K562 (cell line): ENCODE results near the gene ADAM10. TPM values are rescaled to one million over a fixed set of nuclear protein-coding genes. Genes with fewer than 3 reads are reported as not detected.

ENCODE experiments used
- E2F6 ChIP-seq, 2 experiments: IDR thresholded peaks; 2 replicates each; pipeline ENCODE4 v1.6.1; 2011; ENCODE audit warnings: borderline replicate concordance in 1 of 2, control low read depth in 1 of 2, low read depth in 1 of 2, low read length in 1 of 2, mild to moderate bottlenecking in 1 of 2, mixed read lengths in 1 of 2, moderate library complexity in 1 of 2; ENCODE audit not compliant: insufficient read depth in 1 of 2, insufficient read length in 1 of 2, poor library complexity in 1 of 2, severe bottlenecking in 1 of 2; ENCODE audit errors: extremely low read depth in 1 of 2
- GABPB1 ChIP-seq: sonication (generic); formaldehyde crosslinking; IDR thresholded peaks from 2 replicates; pipeline ENCODE4 v1.8.0; 2022; ENCODE audit warnings: mild to moderate bottlenecking, missing genetic modification reagents
- HDAC2 ChIP-seq: fragments of 450-650 bp; IDR thresholded peaks from 2 replicates; pipeline ENCODE4 v1.6.1; 2016; ENCODE audit warnings: mild to moderate bottlenecking
- LEF1 ChIP-seq: fragments of 450-650 bp; IDR thresholded peaks from 2 replicates; pipeline ENCODE4 v1.6.1; 2016; ENCODE audit warnings: mild to moderate bottlenecking
- NR2C2 ChIP-seq, 2 experiments: fragments of 200-800 bp in 1 of 2; sonication (Bioruptor generic) in 1 of 2; sonication (generic) in 1 of 2; formaldehyde crosslinking in 1 of 2; IDR thresholded peaks; 2 replicates each; pipeline versions ENCODE4 v1.6.1 to v1.8.0; 2016 to 2022; ENCODE audit warnings: mild to moderate bottlenecking in 1 of 2, missing compliant biosample characterization in 1 of 2, missing genetic modification characterization in 1 of 2, missing genetic modification reagents in 1 of 2
- PRMT5 ChIP-seq: sonication (generic); formaldehyde crosslinking; IDR thresholded peaks from 2 replicates; pipeline ENCODE4 v1.5.0; 2020; ENCODE audit warnings: missing genetic modification reagents
- RAD21 ChIP-seq, 2 experiments: fragments of 250-450 bp in 1 of 2; fragments of 450-650 bp in 1 of 2; sonication (Bioruptor Pico) in 1 of 2; formaldehyde crosslinking in 1 of 2; IDR thresholded peaks in 1 of 2; conservative IDR thresholded peaks in 1 of 2; 2 replicates each; pipeline versions ENCODE4 v1.4.0 to v1.8.0; 2020 to 2022; ENCODE audit warnings: mild to moderate bottlenecking in 2 of 2, moderate library complexity in 1 of 2
- ZNF511 ChIP-seq: sonication (generic); formaldehyde crosslinking; IDR thresholded peaks from 2 replicates; pipeline ENCODE4 v1.8.0; 2022; ENCODE audit warnings: mild to moderate bottlenecking, missing genetic modification reagents
- ZNF589 ChIP-seq: fragments of 200-800 bp; sonication (Bioruptor generic); IDR thresholded peaks from 2 replicates; pipeline ENCODE4 v1.6.1; 2016; ENCODE audit warnings: low read depth, missing genetic modification characterization, missing compliant biosample characterization
- polyA plus RNA-seq, 8 experiments: library from polyadenylated mRNA; depleted of rRNA in 4 of 8; stranded (reverse) in 5 of 8; unstranded in 3 of 8; fragments of >200 nt; fragmentation: Nextera tagmentation in 2 of 8; fragmentation: Illumina TruSeq in 1 of 8; extraction: Ambion mirVana in 2 of 8; extraction: Trizol in 1 of 8; gene quantifications; 2 replicates each; pipeline versions ENCODE4 v1.2.1 to v1.2.3, GENCODE V29; 2011 to 2014; ENCODE audit warnings: inconsistent platforms in 1 of 8, missing spikeins in 1 of 8
- total RNA-seq, 7 experiments: library from RNA; depleted of rRNA in 6 of 7; stranded (reverse); fragments of >200 nt in 6 of 7; fragmentation: Illumina TruSeq in 2 of 7; extraction: Trizol in 2 of 7; gene quantifications; 2 replicates each; pipeline versions ENCODE4 v1.2.1 to v1.2.3, GENCODE V29; 2011 to 2021; ENCODE audit warnings: low replicate concordance in 1 of 7
- TF ChIP-seq, protein P1 (sequence below): sonication (generic); formaldehyde crosslinking; IDR thresholded peaks from 2 replicates; pipeline ENCODE4 v1.8.0; 2023; ENCODE audit warnings: mild to moderate bottlenecking, missing genetic modification reagents

The ADAM10 gene
- total and polyA plus RNA-seq, 9 of the 15 experiments (the other 6 are each of a cell fraction or from before 2014, with no cell fraction given), result 11.9 to 152 (median 57.3) TPM

DNA sequence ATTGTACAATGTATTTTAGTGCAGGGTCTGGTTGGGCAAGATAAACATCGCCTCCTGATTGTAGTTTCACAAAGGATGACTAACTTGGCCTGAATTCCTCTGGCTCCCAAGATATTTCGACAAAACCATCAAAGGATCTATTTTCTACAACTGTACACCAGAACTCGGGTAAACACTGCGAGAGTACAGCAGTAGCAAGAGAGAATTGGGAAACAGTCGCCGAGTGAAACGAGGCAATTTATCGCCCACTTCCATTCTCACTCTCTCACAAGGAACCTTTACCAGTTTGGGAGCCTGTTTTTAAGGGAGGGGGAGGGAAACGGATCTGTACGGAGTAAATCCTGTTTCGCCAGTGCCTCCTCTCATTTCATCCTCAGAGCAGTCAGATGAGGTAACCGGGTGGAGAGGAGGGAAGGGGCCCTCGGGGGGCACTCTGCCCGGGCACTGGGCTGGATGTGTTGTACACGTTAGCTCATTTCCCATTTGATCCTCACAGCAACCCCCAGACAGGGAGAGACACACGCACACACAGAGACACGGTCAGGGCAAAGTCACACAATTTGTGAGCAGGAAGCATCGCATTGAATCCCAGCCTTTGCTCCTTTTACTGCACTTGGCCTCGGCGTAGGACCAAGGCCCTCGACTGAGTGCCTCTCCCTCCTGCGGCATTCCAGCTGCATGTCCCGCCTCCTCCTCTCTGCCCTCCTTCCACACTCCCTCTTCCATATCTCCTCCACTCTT, 197.6 kb downstream of the ADAM10 start (continued):
- TF ChIP-seq, protein P1, sequence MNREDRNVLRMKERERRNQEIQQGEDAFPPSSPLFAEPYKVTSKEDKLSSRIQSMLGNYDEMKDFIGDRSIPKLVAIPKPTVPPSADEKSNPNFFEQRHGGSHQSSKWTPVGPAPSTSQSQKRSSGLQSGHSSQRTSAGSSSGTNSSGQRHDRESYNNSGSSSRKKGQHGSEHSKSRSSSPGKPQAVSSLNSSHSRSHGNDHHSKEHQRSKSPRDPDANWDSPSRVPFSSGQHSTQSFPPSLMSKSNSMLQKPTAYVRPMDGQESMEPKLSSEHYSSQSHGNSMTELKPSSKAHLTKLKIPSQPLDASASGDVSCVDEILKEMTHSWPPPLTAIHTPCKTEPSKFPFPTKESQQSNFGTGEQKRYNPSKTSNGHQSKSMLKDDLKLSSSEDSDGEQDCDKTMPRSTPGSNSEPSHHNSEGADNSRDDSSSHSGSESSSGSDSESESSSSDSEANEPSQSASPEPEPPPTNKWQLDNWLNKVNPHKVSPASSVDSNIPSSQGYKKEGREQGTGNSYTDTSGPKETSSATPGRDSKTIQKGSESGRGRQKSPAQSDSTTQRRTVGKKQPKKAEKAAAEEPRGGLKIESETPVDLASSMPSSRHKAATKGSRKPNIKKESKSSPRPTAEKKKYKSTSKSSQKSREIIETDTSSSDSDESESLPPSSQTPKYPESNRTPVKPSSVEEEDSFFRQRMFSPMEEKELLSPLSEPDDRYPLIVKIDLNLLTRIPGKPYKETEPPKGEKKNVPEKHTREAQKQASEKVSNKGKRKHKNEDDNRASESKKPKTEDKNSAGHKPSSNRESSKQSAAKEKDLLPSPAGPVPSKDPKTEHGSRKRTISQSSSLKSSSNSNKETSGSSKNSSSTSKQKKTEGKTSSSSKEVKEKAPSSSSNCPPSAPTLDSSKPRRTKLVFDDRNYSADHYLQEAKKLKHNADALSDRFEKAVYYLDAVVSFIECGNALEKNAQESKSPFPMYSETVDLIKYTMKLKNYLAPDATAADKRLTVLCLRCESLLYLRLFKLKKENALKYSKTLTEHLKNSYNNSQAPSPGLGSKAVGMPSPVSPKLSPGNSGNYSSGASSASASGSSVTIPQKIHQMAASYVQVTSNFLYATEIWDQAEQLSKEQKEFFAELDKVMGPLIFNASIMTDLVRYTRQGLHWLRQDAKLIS, result 0 out of 2 replicates have a peak, but pooled peaks have one; percentile 13
- TF ChIP-seq ZNF589 (peak; percentile 34; the same call in 1 of the 2 replicates), RAD21 (CRISPR knock-in tag; conservative IDR thresholded peaks at IDR 0.05 in 1 of 2, IDR thresholded peaks at IDR 0.05 in 1 of 2) (peak in 1 of 2 experiments; percentile 6; a peak in 1 of 4 replicates), NR2C2 (CRISPR knock-in tag; IDR thresholded peaks at IDR 0.05) (0 out of 2 replicates have a peak, but pooled peaks have one; percentile 25), NR2C2 (tag; IDR thresholded peaks at IDR 0.05) (no peak), PRMT5 (CRISPR knock-in tag) (no peak), HDAC2 (peak; percentile 15; the same call in 1 of the 2 replicates), GABPB1 (CRISPR knock-in tag) (no peak), ZNF511 (no peak), E2F6 (IDR thresholded peaks at IDR 0.05; ENCODE audit: borderline replicate concordance in 1 of 2, extremely low read depth in 1 of 2, insufficient read depth in 1 of 2, insufficient read length in 1 of 2, low read depth in 1 of 2, low read length in 1 of 2, poor library complexity in 1 of 2, severe bottlenecking in 1 of 2) (peak; percentile 19 to 36), LEF1 (peak; percentile 46; the same call in 1 of the 2 replicates)
